Muscle layer of duodenum (tissue), 2 donors: ENCODE data around the gene SSX4B.
"Not testable (repeated sequence)": the region's sequence is repeated elsewhere in the genome, so short reads cannot be mapped to it uniquely, and the experiment has no call there.

Source experiments
- H3K27ac ChIP-seq: one replicate; pipeline ENCODE4 v1.7.0; 2013; ENCODE audit warnings: mild to moderate bottlenecking, low read length
- H3K27me3 ChIP-seq: one replicate; pipeline ENCODE4 v1.7.0; 2013; ENCODE audit warnings: low read depth, mild to moderate bottlenecking, control low read depth, low read length
- H3K36me3 ChIP-seq, 2 donors: one replicate each; pipeline ENCODE4 v1.7.0; 2013; ENCODE audit warnings: low read length in 2 of 2, control low read depth in 1 of 2, mild to moderate bottlenecking in 1 of 2; ENCODE audit not compliant: insufficient read depth in 2 of 2, control insufficient read depth in 1 of 2
- H3K4me1 ChIP-seq, 2 donors: one replicate each; pipeline ENCODE4 v1.7.0; 2013; ENCODE audit warnings: low read length in 2 of 2, mild to moderate bottlenecking in 2 of 2, control low read depth in 1 of 2, moderate library complexity in 1 of 2; ENCODE audit not compliant: insufficient read depth in 2 of 2, control insufficient read depth in 1 of 2
- H3K4me3 ChIP-seq, 2 donors: one replicate each; pipeline ENCODE4 v1.7.0; 2013; ENCODE audit warnings: low read length in 2 of 2, low read depth in 1 of 2, mild to moderate bottlenecking in 1 of 2
- H3K9me3 ChIP-seq, 2 donors: one replicate each; pipeline ENCODE4 v1.7.0; 2013; ENCODE audit warnings: low read length in 2 of 2, control low read depth in 1 of 2, mild to moderate bottlenecking in 1 of 2; ENCODE audit not compliant: control insufficient read depth in 1 of 2
- donor health status: healthy.

SSX4B gene

DNA sequence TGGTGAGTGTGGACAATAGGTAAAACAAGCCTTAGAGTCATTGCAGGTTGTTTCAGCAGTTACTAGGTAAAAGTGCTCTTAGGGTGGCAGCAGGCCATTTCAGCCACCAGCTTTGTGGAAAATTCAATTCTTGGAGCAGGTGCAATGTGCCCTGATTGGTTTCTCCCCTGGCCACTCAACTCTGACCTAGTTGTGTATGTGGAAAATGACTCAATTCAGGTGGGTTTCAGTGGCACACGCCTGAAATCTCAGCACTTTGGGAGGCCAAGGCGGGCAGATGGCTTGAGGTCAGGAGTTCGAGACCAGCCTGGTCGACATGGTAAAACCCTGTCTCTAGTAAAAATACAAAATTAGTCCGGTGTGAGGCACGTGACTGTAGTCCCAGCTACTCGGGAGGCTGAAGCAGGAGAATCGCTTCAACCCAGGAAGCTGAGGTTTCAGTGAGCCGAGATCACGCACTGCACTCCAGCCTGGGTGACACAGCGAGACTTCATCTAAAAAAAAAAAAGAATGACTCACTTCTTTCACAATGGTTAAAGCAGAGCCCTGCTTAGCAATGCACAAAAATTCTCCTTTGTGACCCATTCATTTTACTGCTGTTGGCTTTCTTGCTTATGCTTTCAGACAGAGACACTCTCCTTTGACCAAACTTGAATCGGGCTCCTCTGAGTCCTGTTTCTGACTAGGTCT is 15.4 kb upstream of the SSX4B start:
- not testable (repeated sequence) for H3K9me3 ChIP-seq, H3K4me1 ChIP-seq, H3K36me3 ChIP-seq, H3K27ac ChIP-seq, H3K27me3 ChIP-seq, H3K4me3 ChIP-seq

DNA sequence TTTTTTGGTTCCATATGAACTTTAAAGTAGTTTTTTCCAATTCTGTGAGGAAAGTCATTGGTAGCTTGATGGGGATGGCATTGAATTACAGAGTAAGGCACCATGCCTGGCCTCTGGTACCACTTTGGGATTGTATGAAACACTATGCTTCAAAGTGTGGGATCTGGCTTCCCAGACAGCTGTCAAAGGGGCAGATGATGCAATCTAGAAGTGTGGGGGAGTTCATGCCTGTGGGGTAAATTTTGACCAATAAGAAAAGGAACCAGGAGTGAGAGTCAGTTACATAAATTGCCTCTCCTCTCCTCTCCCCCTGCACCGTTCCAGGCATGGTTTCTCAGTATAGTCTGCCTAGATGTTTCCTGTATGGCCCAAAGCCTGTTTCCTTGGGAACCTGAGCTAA is 13.9 kb downstream of the SSX4B start:
- H3K27ac ChIP-seq, H3K27me3 ChIP-seq, H3K9me3 ChIP-seq, H3K4me3 ChIP-seq, H3K4me1 ChIP-seq, H3K36me3 ChIP-seq: not testable (repeated sequence)

DNA sequence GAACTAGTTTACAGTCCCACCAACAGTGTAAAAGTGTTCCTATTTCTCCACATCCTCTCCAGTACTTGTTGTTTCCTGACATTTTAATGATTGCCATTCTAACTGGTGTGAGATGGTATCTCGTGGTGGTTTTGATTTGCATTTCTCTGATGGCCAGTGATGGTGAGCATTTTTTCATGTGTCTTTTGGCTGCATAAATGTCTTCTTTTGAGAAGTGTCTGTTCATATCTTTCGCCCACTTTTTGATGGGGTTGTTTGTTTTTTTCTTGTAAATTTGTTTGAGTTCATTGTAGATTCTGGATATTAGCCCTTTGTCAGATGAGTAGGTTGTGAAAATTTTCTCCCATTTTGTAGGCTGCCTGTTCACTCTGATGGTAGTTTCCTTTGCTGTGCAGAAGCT is 14.8 kb downstream of the SSX4B start:
- H3K4me3 ChIP-seq, H3K4me1 ChIP-seq, H3K36me3 ChIP-seq, H3K27ac ChIP-seq, H3K9me3 ChIP-seq, H3K27me3 ChIP-seq: not testable (repeated sequence)

DNA sequence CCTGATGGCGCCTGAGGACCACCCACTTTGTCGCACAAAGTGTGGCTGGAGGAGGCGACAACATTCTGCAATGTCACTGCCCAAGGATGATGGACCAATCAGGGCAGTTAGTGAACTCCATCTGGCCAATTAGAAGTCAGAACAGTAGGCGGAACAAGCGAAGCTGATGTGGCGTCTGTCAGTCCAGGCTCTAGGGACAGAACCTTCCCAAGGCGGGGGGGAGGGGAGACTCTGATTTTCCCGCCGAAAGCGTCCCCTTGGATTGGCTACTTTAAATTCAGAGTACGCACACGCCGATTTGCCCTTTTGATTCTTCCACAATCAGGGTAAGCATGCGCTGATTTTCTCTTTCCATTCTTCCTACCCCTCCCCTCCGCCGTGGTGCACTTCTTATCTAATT is 28.5 kb downstream of the SSX4B start, which contains the start of gene SSX4:
TSS of gene SSX4 (plus strand) at position 301 of the 400 bp plus-strand sequence. CDS start 515 bp downstream, outside the sequence.
- not testable (repeated sequence) for H3K27ac ChIP-seq, H3K4me1 ChIP-seq, H3K4me3 ChIP-seq, H3K36me3 ChIP-seq, H3K9me3 ChIP-seq, H3K27me3 ChIP-seq

DNA sequence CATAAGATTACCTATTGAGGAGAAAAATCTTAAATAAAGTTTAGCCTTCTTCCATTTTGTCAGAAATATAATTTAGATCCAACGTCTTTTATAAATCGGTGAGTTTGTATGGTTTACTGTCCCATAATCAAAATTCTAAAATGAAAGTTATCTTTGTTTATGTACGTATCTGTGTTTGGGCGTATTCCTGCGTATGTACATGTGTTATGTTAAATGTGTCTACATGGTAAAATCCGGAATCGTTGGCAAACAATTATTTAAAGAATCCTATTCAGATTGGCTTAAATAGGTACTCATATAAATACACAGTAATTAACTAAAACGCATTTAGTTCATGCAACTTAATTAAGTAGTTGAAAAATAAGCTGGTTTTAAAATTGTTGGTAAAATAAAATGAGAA is 41.4 kb downstream of the SSX4B start:
- not testable (repeated sequence) for H3K27me3 ChIP-seq, H3K27ac ChIP-seq, H3K9me3 ChIP-seq, H3K4me1 ChIP-seq, H3K36me3 ChIP-seq, H3K4me3 ChIP-seq

DNA sequence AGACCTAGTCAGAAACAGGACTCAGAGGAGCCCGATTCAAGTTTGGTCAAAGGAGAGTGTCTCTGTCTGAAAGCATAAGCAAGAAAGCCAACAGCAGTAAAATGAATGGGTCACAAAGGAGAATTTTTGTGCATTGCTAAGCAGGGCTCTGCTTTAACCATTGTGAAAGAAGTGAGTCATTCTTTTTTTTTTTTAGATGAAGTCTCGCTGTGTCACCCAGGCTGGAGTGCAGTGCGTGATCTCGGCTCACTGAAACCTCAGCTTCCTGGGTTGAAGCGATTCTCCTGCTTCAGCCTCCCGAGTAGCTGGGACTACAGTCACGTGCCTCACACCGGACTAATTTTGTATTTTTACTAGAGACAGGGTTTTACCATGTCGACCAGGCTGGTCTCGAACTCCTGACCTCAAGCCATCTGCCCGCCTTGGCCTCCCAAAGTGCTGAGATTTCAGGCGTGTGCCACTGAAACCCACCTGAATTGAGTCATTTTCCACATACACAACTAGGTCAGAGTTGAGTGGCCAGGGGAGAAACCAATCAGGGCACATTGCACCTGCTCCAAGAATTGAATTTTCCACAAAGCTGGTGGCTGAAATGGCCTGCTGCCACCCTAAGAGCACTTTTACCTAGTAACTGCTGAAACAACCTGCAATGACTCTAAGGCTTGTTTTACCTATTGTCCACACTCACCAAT is 43.9 kb downstream of the SSX4B start:
- not testable (repeated sequence) for H3K27ac ChIP-seq, H3K4me1 ChIP-seq, H3K36me3 ChIP-seq, H3K27me3 ChIP-seq, H3K9me3 ChIP-seq, H3K4me3 ChIP-seq

DNA sequence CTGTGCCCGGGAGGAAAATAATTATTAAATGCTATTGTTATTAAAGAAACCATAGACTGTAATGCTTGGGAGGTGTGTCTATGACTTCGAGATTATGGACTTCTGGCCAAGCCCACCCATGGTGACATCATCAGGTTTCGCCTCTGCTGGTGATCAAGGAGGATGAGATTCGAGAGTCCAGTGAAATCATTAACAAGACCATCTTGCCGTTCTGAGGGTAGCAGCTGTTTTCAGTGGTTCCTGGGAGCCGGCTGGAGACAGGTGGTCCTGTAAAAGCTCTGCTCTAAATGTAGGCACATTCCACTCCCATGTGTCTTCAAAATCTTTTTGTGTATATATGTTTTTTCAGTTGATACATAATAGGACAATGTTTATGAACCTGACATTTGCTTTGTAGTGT is 52.5 kb downstream of the SSX4B start:
- H3K36me3 ChIP-seq, H3K9me3 ChIP-seq, H3K4me3 ChIP-seq, H3K27me3 ChIP-seq, H3K27ac ChIP-seq, H3K4me1 ChIP-seq: not testable (repeated sequence)

DNA sequence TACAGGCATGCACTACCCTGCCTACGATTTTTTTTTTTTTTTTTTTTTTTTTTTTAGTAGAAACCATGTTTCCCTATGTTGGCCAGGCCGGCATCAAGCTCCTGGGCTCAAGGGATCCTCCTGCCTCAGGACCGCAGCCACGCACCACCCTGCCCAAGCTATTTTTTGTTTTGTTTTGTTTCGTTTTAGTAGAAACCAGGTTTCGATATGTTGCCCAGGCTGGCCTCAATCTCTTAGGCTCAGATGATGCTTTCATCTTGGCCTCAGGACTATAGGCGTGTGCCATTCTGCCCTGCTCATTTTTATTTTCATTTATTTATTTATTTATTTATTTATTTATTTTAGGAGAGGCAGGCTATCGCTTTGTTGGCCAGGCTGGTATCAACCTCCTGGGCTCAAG is 54.1 kb downstream of the SSX4B start:
- Histone ChIP-seq H3K4me3 (no peak overlapping the region), H3K27me3 (no peaks in the 10 kb centered on the region), H3K27ac (no peak overlapping the region), H3K36me3 (no peaks in the 10 kb centered on the region), H3K9me3 (no peaks in the 10 kb centered on the region), H3K4me1 (no peaks in the 10 kb centered on the region)

DNA sequence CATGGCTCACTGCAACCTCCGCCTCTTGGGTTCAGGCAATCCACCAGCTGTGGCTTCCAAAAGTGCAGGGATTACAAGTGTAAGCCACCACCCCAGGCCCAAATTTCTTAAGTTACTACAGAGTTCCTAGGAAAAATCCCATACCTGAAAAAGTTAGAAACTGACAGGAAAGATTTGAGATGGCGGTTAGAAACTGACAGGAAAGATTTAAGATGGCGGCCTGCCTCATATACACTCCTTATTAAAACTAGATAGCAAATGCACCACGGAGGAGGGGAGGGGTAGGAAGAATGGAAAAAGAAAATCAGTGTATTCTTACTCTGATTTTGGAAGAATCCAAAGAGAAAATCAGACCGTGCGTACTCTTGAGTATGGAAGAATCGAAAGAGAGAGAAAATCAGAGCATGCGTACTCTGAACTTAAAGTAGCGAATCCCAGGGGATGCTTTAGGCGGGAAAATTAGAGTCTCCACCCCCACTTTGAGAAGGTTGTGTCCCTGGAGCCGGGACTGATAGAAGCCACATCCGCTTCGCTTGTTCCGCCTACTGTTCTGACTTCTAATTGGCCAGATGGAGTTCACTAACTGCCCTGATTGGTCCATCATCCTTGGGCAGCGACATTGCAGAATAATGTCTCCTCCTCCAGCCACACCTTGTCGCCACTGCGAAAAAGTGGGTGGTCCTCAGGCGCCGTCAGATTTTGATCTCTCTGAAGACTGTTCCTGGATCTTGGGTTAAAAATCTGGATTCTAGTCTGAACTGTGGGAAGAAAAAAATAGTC is 55.3 kb downstream of the SSX4B start, which contains the start of gene SSX3:
TSS of gene SSX3 (minus strand) at position 389 of the 780 bp plus-strand sequence. CDS start 1,454 bp downstream, outside the sequence.
- not testable (repeated sequence) for H3K27ac ChIP-seq, H3K27me3 ChIP-seq, H3K36me3 ChIP-seq, H3K4me3 ChIP-seq, H3K9me3 ChIP-seq, H3K4me1 ChIP-seq
